HepG2 (cell line): ENCODE results near the gene IFT172. TPM values are rescaled to one million over a fixed set of nuclear protein-coding genes. Genes with fewer than 3 reads are reported as not detected.

Experiments
- AFF4 ChIP-seq: sonication (generic); formaldehyde crosslinking; IDR thresholded peaks from 2 replicates; pipeline ENCODE4 v1.4.0; 2020; ENCODE audit warnings: missing genetic modification reagents
- FUBP1 ChIP-seq: sonication (generic); formaldehyde crosslinking; IDR thresholded peaks from 2 replicates; pipeline ENCODE4 v1.5.1; 2020; ENCODE audit warnings: missing genetic modification reagents, mild to moderate bottlenecking, borderline replicate concordance
- KDM6A ChIP-seq: IDR thresholded peaks from 2 replicates; pipeline ENCODE4 v1.6.1; 2016; ENCODE audit warnings: low read depth
- NFE2L1 ChIP-seq: sonication (generic); formaldehyde crosslinking; IDR thresholded peaks from 2 replicates; pipeline ENCODE4 v1.4.0; 2020; ENCODE audit warnings: missing genetic modification reagents, mild to moderate bottlenecking, borderline replicate concordance
- PLSCR1 ChIP-seq: sonication (generic); formaldehyde crosslinking; IDR thresholded peaks from 2 replicates; pipeline ENCODE4 v1.5.0; 2020; ENCODE audit warnings: missing genetic modification reagents, mild to moderate bottlenecking, borderline replicate concordance
- TEAD2 ChIP-seq: sonication (generic); formaldehyde crosslinking; IDR thresholded peaks from 2 replicates; pipeline ENCODE4 v1.9.0; 2021; ENCODE audit warnings: missing genetic modification reagents
- ZBTB10 ChIP-seq: sonication (generic); formaldehyde crosslinking; IDR thresholded peaks from 2 replicates; pipeline ENCODE4 v1.4.0; 2020; ENCODE audit warnings: missing genetic modification reagents, borderline replicate concordance
- polyA plus RNA-seq, 8 experiments: library from polyadenylated mRNA; depleted of rRNA in 3 of 8; stranded (reverse) in 7 of 8; unstranded in 1 of 8; fragments of >200 nt; fragmentation: Illumina TruSeq in 4 of 8; extraction: Trizol in 4 of 8; gene quantifications; 2 replicates each; pipeline versions ENCODE4 v1.2.1 to v1.2.3, GENCODE V29; 2011 to 2016; ENCODE audit warnings: low read depth in 4 of 8, missing spikeins in 1 of 8, mixed read lengths in 1 of 8; ENCODE audit not compliant: insufficient read depth in 1 of 8
- total RNA-seq, 5 experiments: library from RNA; depleted of rRNA; stranded (reverse); fragments of >200 nt; fragmentation: Illumina TruSeq; extraction: Trizol; gene quantifications; 2 replicates each; pipeline ENCODE4 v1.2.3, GENCODE V29; 2016; ENCODE audit warnings: low read depth in 1 of 5
- TF ChIP-seq, protein P1 (sequence below): sonication (generic); formaldehyde crosslinking; IDR thresholded peaks from 2 replicates; pipeline ENCODE4 v1.9.0; 2021; ENCODE audit warnings: missing genetic modification reagents, borderline replicate concordance
- TF ChIP-seq, protein P2 (sequence below): sonication (generic); formaldehyde crosslinking; IDR thresholded peaks from 2 replicates; pipeline ENCODE4 v1.9.0; 2022; ENCODE audit warnings: low read depth, missing genetic modification reagents
- TF ChIP-seq, protein P3 (sequence below): sonication (generic); formaldehyde crosslinking; IDR thresholded peaks from 2 replicates; pipeline ENCODE4 v1.5.0; 2020; ENCODE audit warnings: mild to moderate bottlenecking, missing genetic modification reagents

IFT172 gene
- total and polyA plus RNA-seq, 2 of the 13 experiments (the other 11 are each of a cell fraction or from before 2014, with no cell fraction given), result 21.6 to 35.7 TPM

DNA sequence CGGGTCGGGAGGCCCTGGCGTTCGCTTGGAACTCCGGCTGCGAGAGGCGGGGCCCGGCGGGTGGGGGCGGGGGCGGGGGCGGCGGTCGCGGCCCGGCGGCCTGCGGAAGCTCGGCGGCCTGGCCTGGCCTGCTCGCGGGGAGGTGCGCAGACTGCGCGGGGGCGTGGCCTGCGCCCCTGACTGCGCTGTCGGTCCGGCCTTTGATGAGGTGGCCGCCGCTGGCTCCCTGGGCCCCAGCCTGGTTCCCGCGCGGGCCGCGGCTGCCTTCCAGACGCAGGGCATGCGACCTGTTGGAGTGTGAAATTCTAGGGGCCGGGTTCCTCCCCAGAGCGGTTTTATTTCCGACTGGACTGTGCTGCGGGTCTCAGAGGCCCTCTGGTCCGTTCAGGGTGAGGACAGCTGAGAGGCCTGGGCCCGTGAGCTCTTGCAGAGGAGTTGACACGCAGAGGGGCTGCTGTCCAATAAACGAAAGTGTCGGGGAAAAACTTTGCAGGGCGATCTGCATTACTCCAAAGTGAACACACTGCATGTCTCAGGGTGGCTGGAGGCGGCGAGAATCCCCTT, 60.5 kb downstream of the IFT172 start (continued):
- no peak for TF ChIP-seq NFE2L1
- TF ChIP-seq, protein P1, sequence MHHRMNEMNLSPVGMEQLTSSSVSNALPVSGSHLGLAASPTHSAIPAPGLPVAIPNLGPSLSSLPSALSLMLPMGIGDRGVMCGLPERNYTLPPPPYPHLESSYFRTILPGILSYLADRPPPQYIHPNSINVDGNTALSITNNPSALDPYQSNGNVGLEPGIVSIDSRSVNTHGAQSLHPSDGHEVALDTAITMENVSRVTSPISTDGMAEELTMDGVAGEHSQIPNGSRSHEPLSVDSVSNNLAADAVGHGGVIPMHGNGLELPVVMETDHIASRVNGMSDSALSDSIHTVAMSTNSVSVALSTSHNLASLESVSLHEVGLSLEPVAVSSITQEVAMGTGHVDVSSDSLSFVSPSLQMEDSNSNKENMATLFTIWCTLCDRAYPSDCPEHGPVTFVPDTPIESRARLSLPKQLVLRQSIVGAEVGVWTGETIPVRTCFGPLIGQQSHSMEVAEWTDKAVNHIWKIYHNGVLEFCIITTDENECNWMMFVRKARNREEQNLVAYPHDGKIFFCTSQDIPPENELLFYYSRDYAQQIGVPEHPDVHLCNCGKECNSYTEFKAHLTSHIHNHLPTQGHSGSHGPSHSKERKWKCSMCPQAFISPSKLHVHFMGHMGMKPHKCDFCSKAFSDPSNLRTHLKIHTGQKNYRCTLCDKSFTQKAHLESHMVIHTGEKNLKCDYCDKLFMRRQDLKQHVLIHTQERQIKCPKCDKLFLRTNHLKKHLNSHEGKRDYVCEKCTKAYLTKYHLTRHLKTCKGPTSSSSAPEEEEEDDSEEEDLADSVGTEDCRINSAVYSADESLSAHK (CRISPR knock-in tag), result no peak
- TF ChIP-seq FUBP1 (CRISPR knock-in tag), result no peak
- TF ChIP-seq, protein P2, sequence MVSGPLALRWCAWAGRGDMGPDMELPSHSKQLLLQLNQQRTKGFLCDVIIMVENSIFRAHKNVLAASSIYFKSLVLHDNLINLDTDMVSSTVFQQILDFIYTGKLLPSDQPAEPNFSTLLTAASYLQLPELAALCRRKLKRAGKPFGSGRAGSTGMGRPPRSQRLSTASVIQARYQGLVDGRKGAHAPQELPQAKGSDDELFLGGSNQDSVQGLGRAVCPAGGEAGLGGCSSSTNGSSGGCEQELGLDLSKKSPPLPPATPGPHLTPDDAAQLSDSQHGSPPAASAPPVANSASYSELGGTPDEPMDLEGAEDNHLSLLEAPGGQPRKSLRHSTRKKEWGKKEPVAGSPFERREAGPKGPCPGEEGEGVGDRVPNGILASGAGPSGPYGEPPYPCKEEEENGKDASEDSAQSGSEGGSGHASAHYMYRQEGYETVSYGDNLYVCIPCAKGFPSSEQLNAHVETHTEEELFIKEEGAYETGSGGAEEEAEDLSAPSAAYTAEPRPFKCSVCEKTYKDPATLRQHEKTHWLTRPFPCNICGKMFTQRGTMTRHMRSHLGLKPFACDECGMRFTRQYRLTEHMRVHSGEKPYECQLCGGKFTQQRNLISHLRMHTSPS (CRISPR knock-in tag), result peak; percentile 30; the same call in 1 of the 2 replicates
- TF ChIP-seq, protein P3, sequence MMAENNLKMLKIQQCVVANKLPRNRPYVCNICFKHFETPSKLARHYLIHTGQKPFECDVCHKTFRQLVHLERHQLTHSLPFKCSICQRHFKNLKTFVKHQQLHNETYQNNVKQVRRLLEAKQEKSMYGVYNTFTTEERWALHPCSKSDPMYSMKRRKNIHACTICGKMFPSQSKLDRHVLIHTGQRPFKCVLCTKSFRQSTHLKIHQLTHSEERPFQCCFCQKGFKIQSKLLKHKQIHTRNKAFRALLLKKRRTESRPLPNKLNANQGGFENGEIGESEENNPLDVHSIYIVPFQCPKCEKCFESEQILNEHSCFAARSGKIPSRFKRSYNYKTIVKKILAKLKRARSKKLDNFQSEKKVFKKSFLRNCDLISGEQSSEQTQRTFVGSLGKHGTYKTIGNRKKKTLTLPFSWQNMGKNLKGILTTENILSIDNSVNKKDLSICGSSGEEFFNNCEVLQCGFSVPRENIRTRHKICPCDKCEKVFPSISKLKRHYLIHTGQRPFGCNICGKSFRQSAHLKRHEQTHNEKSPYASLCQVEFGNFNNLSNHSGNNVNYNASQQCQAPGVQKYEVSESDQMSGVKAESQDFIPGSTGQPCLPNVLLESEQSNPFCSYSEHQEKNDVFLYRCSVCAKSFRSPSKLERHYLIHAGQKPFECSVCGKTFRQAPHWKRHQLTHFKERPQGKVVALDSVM (CRISPR knock-in tag), result no peak
- no peak for TF ChIP-seq TEAD2
- peak; percentile 35; the same call in 1 of the 2 replicates for TF ChIP-seq KDM6A (CRISPR knock-in tag)
- peak; percentile 30; the same call in 1 of the 2 replicates for TF ChIP-seq ZBTB10 (CRISPR knock-in tag)
- TF ChIP-seq AFF4 (CRISPR knock-in tag), result no peak
- TF ChIP-seq PLSCR1 (CRISPR knock-in tag), result no peak
